ENCODE results near the gene LYPD6.

LYPD6 gene

GRCh38 chr2:149410701-149411484, 80.5 kb downstream of the LYPD6 start:
- no peak for DNase-seq

GRCh38 chr2:149413487-149413886, 83.1 kb downstream of the LYPD6 start:
- DNase-seq, result no peak

- DNase-seq, result no peak
These were observed 84.7 kb downstream of the LYPD6 start for GRCh38 chr2:149415086-149415485.

- DNase-seq, result no peak
These were observed 87.7 kb downstream of the LYPD6 start for GRCh38 chr2:149418065-149418464.

- no peak for DNase-seq
These were observed 89.9 kb downstream of the LYPD6 start for GRCh38 chr2:149420053-149420963.

GRCh38 chr2:149421791-149422190, 91.4 kb downstream of the LYPD6 start:
- no peak for DNase-seq

- DNase-seq, result no peak
These were observed 92.1 kb downstream of the LYPD6 start for GRCh38 chr2:149422337-149422990.

GRCh38 chr2:149422991-149423338, 92.6 kb downstream of the LYPD6 start:
- DNase-seq, result no peak

- no peak for DNase-seq
These were observed 93.2 kb downstream of the LYPD6 start for GRCh38 chr2:149423630-149424029.

GRCh38 chr2:149427387-149427786, 97.0 kb downstream of the LYPD6 start:
- no peak for DNase-seq

- DNase-seq, result no peak
These were observed 98.4 kb downstream of the LYPD6 start for GRCh38 chr2:149428783-149429182.

GRCh38 chr2:149430743-149431736, 100.7 kb downstream of the LYPD6 start:
- DNase-seq, result no peak

- DNase-seq, result no peak
These were observed 108.1 kb downstream of the LYPD6 start for GRCh38 chr2:149438330-149438960.

- no peak for DNase-seq
These were observed 110.9 kb downstream of the LYPD6 start for GRCh38 chr2:149441255-149441654.

GRCh38 chr2:149442346-149442745, 112.0 kb downstream of the LYPD6 start:
- DNase-seq, result no peak

GRCh38 chr2:149443150-149443549, 112.8 kb downstream of the LYPD6 start:
- no peak for DNase-seq

GRCh38 chr2:149446748-149447147, 116.4 kb downstream of the LYPD6 start:
- DNase-seq, result no peak

GRCh38 chr2:149448315-149448714, 117.9 kb downstream of the LYPD6 start:
- no peak for DNase-seq

- DNase-seq, result no peak
These were observed 118.6 kb downstream of the LYPD6 start for GRCh38 chr2:149449017-149449416.

- DNase-seq, result no peak
These were observed 121.2 kb downstream of the LYPD6 start for GRCh38 chr2:149451417-149452165.

GRCh38 chr2:149456285-149456684, 125.9 kb downstream of the LYPD6 start:
- DNase-seq, result no peak

All from activated T-cell treated with anti-CD3 and anti-CD28 coated beads, Interleukin-2, amount 50 U/mL, for 1 hour (primary cell).